Chondrocyte (in vitro differentiated cells): ENCODE measurements around the gene FSD1L. TPM values are rescaled to one million over a fixed set of nuclear protein-coding genes. Genes with fewer than 3 reads are reported as not detected.
A peak's percentile ranks its signal among the peaks of the same experiment; 100 is the strongest.

Source experiments
- DNase-seq: peaks from one replicate; pipeline ENCODE4 v3.0.0; 2021; ENCODE audit warnings: mixed read lengths, low spot score
- H3K27ac Mint-ChIP-seq: one replicate; pipeline ENCODE4 v1.8.0; 2021; ENCODE audit warnings: mild to moderate bottlenecking, moderate library complexity, mixed read lengths; ENCODE audit not compliant: unreplicated experiment
- H3K27me3 Mint-ChIP-seq: 2 replicates; pipeline ENCODE4 v1.8.0; 2021; ENCODE audit warnings: low read depth, mixed read lengths
- H3K36me3 Mint-ChIP-seq: 2 replicates; pipeline ENCODE4 v1.8.0; 2021; ENCODE audit warnings: low read depth, mixed read lengths
- H3K4me1 Mint-ChIP-seq: 2 replicates; pipeline ENCODE4 v1.8.0; 2021; ENCODE audit warnings: low read depth, mild to moderate bottlenecking, mixed read lengths
- H3K4me3 Mint-ChIP-seq: one replicate; pipeline ENCODE4 v1.8.0; 2021; ENCODE audit warnings: mild to moderate bottlenecking, moderate library complexity, mixed read lengths; ENCODE audit not compliant: unreplicated experiment
- H3K9me3 Mint-ChIP-seq: 2 replicates; pipeline ENCODE4 v1.8.0; 2021; ENCODE audit warnings: low read depth, mixed read lengths
- CTCF ChIP-seq: fragments of 200-600 bp; sonication (generic); IDR thresholded peaks from 2 replicates; pipeline ENCODE4 v1.5.0; 2021; ENCODE audit warnings: antibody characterized with exemption, mild to moderate bottlenecking, moderate library complexity
- total RNA-seq: library from RNA; stranded (reverse); gene quantifications from 3 replicates; pipeline ENCODE4 v1.2.1, GENCODE V29; 2021

The FSD1L gene
- total RNA-seq, 1 donor from 2014 or later = 5.6 TPM

GRCh38 chr9:105444130-105444529, 3.7 kb upstream of the FSD1L start:
- DNase-seq = no peak
- Mint-ChIP-seq H3K9me3 (no peaks in the 10 kb centered on the region), H3K4me3 (no peak overlapping the region), H3K36me3 (no peaks in the 10 kb centered on the region), H3K27ac (no peak overlapping the region), H3K4me1 (peaks cover 14% of the 10 kb centered on the region), H3K27me3 (no peaks in the 10 kb centered on the region)
- no peak for TF ChIP-seq CTCF

GRCh38 chr9:105445203-105445881, 2.5 kb upstream of the FSD1L start:
- TF ChIP-seq CTCF = no peak
- no peak for DNase-seq
- no peaks in the 10 kb centered on the region for H3K27me3 Mint-ChIP-seq
- H3K9me3 Mint-ChIP-seq = no peaks in the 10 kb centered on the region
- no peaks in the 10 kb centered on the region for H3K36me3 Mint-ChIP-seq
- peaks cover 22% of the 10 kb centered on the region for H3K4me1 Mint-ChIP-seq
- H3K27ac Mint-ChIP-seq = no peak overlapping the region
- no peak overlapping the region for H3K4me3 Mint-ChIP-seq

DNA sequence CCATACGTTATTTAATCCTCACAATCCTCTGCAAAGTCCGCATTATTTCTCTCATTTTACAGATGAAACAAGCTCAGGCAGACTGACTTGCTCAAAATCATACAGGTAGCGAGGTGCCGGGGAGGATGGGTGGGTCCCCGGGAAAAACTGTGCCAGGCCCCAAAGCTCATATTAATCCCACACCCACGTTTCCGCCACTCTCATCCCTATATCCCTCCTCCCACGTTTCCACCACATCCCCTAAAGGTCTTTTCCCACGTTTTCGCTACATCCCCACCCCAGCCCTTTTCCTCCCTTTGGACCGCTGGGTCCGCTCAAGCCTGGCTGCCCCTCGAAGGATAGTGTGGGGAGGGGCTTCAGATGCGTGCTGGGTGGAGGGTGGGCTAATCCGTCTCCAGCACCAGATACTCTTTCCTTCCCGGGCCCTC, 434 bp upstream of the FSD1L start:
- peaks cover 36% of the 10 kb centered on the region for H3K4me1 Mint-ChIP-seq
- DNase-seq = no peak
- peak overlapping the region; percentile 88 for H3K27ac Mint-ChIP-seq
- no peaks in the 10 kb centered on the region for H3K36me3 Mint-ChIP-seq
- H3K27me3 Mint-ChIP-seq = no peaks in the 10 kb centered on the region
- no peaks in the 10 kb centered on the region for H3K9me3 Mint-ChIP-seq
- H3K4me3 Mint-ChIP-seq = peak overlapping the region; percentile 79
- no peak for TF ChIP-seq CTCF

- Mint-ChIP-seq H3K27me3 (no peaks in the 10 kb centered on the region), H3K4me3 (peak overlapping the region; percentile 79), H3K27ac (peak overlapping the region; percentile 94), H3K36me3 (no peaks in the 10 kb centered on the region), H3K4me1 (peaks cover 38% of the 10 kb centered on the region), H3K9me3 (no peaks in the 10 kb centered on the region)
- TF ChIP-seq CTCF = no peak
- no peak for DNase-seq
Measured at GRCh38 chr9:105449081-105449480, 1.2 kb downstream of the FSD1L start.

DNA sequence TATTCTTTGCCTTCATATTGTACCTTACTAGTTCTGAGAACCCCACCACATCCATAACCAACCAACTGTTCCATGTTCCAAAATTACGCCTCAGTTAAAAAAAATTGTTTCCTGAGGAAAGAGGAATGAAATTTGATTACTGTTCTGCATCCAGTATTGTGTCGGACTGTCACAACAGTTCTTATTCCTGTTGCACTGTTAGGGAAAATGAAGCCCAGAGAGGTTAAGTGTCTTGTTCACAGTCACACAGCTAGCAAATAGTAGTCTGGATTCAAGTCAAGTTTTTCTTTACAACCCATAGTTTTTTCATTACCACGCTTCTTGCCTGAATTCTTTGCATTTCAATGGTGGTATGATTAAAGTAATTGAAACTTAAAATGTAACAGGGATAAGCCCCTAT, 4.4 kb downstream of the FSD1L start:
- no peaks in the 10 kb centered on the region for H3K9me3 Mint-ChIP-seq
- H3K27ac Mint-ChIP-seq = no peak overlapping the region
- no peaks in the 10 kb centered on the region for H3K36me3 Mint-ChIP-seq
- H3K27me3 Mint-ChIP-seq = no peaks in the 10 kb centered on the region
- no peak for DNase-seq
- no peak overlapping the region for H3K4me3 Mint-ChIP-seq
- TF ChIP-seq CTCF = no peak
- peaks cover 48% of the 10 kb centered on the region for H3K4me1 Mint-ChIP-seq
